Bronchial epithelial cell (primary cell): Measurements from ENCODE around the gene FSTL4. TPM values are rescaled to one million over a fixed set of nuclear protein-coding genes. Genes with fewer than 3 reads are reported as not detected.
A peak's percentile ranks its signal among the peaks of the same experiment; 100 is the strongest.

ENCODE experiments used
- DNase-seq: peaks from one replicate; pipeline ENCODE4 v3.0.0-alpha.2; 2010; ENCODE audit warnings: low read depth
- FAIRE-seq: peaks from 2 replicates; lab custom pipeline; 2011; peaks lifted over from hg19 to GRCh38; lab: Jason Lieb, UNC
- H3K27me3 ChIP-seq: 2 replicates; pipeline ENCODE4 v1.5.1; 2011; ENCODE audit warnings: low read length; ENCODE audit not compliant: control insufficient read depth, insufficient read depth
- H3K36me3 ChIP-seq: 2 replicates; pipeline ENCODE4 v1.5.1; 2011; ENCODE audit warnings: low read length; ENCODE audit not compliant: control insufficient read depth, insufficient read depth
- H3K4me3 ChIP-seq: 2 replicates; pipeline ENCODE4 v1.5.1; 2011; ENCODE audit warnings: mild to moderate bottlenecking, low read depth, low read length, control low read depth
- total RNA-seq: library from RNA; depleted of rRNA; stranded (reverse); fragments of >200 nt; gene quantifications from 2 replicates; pipeline ENCODE4 v1.2.1, GENCODE V29; 2014
- TF ChIP-seq, protein P1 (sequence below): IDR thresholded peaks from 2 replicates; pipeline ENCODE4 v1.5.1; 2011; ENCODE audit warnings: mild to moderate bottlenecking, moderate library complexity, low read length, control low read depth, inconsistent platforms; ENCODE audit not compliant: insufficient read depth, severe bottlenecking

FSTL4 gene
- total RNA-seq, 1 donor from 2014 or later: not detected

DNA sequence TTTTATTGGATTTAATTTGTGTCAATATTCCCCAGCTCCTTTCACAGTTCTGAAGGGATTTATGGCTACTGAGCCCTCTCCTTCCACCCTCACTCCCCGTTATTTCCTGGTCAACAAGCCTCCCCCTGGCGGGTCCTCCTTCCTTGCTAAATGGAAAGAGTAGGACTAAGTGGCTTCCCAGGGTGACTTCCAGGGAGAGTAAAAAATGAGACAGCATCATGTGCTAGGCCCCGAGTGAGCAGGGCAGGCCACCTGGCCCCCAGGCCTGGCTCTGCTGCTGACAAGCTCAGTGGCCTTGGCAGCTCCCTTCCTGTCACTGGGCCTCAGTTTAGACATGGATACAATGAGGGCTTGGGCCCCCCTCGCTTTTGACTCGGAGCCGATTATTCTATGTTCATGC lies 359.3 kb downstream of the FSTL4 start:
- no peak overlapping the region for H3K4me3 ChIP-seq
- H3K36me3 ChIP-seq: no peaks in the 10 kb centered on the region
- peaks cover 2% of the 10 kb centered on the region for H3K27me3 ChIP-seq
- DNase-seq (no peak), FAIRE-seq (no peak)
- TF ChIP-seq, protein P1, sequence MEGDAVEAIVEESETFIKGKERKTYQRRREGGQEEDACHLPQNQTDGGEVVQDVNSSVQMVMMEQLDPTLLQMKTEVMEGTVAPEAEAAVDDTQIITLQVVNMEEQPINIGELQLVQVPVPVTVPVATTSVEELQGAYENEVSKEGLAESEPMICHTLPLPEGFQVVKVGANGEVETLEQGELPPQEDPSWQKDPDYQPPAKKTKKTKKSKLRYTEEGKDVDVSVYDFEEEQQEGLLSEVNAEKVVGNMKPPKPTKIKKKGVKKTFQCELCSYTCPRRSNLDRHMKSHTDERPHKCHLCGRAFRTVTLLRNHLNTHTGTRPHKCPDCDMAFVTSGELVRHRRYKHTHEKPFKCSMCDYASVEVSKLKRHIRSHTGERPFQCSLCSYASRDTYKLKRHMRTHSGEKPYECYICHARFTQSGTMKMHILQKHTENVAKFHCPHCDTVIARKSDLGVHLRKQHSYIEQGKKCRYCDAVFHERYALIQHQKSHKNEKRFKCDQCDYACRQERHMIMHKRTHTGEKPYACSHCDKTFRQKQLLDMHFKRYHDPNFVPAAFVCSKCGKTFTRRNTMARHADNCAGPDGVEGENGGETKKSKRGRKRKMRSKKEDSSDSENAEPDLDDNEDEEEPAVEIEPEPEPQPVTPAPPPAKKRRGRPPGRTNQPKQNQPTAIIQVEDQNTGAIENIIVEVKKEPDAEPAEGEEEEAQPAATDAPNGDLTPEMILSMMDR: no peak

DNA sequence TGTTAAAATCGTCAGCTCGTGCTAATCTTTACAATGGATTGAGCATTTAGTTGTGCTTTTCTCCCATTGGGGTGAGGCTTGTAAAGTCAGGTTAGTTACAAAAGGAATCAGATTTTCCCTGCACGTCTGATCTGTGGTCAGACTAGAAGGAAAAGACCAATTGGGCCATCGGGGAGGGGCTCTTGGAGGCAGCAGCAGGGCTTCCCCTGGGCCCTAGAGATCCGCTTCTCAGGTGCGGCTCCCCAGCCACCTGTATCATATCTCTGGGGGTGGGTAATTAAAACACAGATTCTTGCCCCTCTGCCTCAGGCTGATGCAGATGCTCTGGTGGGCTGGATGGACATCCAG lies 360.2 kb downstream of the FSTL4 start:
- no peaks in the 10 kb centered on the region for H3K36me3 ChIP-seq
- TF ChIP-seq, protein P1: no peak
- no peak overlapping the region for H3K4me3 ChIP-seq
- DNase-seq (no peak), FAIRE-seq (no peak)
- H3K27me3 ChIP-seq: peaks cover 2% of the 10 kb centered on the region

DNA sequence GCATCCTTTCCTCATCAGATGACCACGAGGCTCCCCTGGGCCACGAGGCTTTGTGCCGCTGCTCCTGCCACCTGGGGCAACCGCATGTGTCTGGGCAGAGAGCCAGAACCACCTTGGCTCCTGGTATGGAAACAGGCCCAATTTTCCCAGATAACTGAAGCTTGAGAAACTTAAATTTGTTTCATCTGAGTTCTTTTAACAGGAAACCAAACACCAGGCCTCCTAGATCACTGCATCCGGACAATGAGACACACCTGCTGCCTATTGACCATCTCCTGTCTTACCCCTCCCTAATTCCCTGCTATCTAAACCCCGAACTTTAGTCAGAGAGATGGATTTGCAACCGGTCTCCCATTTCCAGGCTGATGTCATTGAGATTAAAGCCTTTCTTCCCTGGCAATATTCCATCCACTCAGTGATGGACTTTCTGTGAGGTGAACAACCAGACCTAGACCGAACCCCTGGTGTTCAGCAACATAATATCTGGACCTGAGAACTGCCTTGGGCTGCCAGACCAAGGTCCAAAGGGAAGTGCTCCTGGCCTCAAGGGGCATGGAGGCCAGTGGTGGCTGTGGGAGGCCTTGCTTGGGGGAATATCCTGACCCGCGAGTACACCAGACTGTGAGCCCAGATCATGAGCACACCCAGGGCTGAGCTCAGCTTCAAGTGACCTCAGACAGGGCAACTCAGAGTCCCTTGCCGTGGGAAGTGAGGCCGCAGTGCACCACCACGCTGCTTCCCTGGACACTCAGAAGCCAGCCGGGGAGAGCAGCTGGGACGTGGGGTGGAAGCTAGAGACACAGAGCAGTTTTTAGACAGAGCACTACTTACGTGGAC lies 360.8 kb downstream of the FSTL4 start:
- peak; percentile 23 for DNase-seq
- Histone ChIP-seq H3K36me3 (no peaks in the 10 kb centered on the region), H3K27me3 (peaks cover 2% of the 10 kb centered on the region), H3K4me3 (no peak overlapping the region)
- TF ChIP-seq, protein P1: no peak
- no peak for FAIRE-seq

DNA sequence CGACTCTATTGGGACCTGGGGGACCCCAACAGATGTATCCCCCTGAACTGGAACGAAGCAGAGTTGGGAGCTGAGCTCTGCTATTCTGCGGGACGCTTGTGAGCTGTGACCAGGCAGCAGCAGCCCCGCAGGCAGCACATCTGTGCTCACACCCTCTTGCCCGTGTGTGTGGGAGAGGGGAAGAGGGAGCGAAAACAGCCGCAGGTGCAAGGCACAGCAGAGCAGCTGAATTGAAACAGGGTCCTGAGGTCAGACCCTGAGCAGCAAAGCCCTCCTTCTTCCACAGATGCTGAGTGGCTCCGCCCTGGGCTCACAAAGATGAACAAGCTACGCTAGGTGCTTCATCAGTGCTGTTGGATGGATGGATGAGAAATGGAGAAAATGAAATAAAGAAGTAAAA lies 361.8 kb downstream of the FSTL4 start:
- DNase-seq: no peak
- no peak for FAIRE-seq
- Histone ChIP-seq H3K36me3 (no peaks in the 10 kb centered on the region), H3K27me3 (no peaks in the 10 kb centered on the region), H3K4me3 (no peak overlapping the region)
- TF ChIP-seq, protein P1: no peak

DNA sequence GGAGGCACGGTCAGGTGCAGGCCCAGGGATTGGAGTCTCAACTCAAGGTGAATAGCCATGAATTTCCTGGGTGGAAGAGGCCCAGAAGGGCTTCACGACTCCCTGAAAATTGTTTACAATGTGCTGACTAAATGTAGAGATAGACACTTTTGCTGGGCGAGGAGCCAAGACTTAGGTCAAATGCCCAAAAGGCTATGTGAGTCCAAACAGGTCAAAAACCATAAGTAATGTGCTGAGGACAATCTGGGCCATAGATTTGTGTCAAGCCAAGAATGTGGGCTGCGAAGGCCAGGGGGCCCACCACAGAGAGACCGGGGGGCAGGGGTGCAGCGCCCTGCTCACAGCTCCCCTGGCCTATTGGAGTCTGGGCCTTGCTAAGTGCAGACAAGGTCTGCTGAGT lies 362.7 kb downstream of the FSTL4 start:
- TF ChIP-seq, protein P1: no peak
- FAIRE-seq (no peak), DNase-seq (peak; percentile 21)
- no peak overlapping the region for H3K4me3 ChIP-seq
- H3K27me3 ChIP-seq: no peaks in the 10 kb centered on the region
- H3K36me3 ChIP-seq: no peaks in the 10 kb centered on the region
